K562 (cell line): ENCODE data around the gene TCFL5. TPM values are rescaled to one million over a fixed set of nuclear protein-coding genes. Genes with fewer than 3 reads are reported as not detected.

ENCODE experiments used
- CREB3 ChIP-seq: fragments of 450-650 bp; conservative IDR thresholded peaks from 2 replicates; pipeline ENCODE4 v1.6.1; 2016; ENCODE audit warnings: missing genetic modification characterization, low read depth, mild to moderate bottlenecking, missing compliant biosample characterization, moderate library complexity
- DACH1 ChIP-seq: fragments of 450-650 bp; IDR thresholded peaks from 2 replicates; pipeline ENCODE4 v1.6.1; 2018; ENCODE audit not compliant: partially characterized antibody
- DDX20 ChIP-seq: fragments of 450-650 bp; IDR thresholded peaks from 2 replicates; pipeline ENCODE4 v1.6.1; 2016; ENCODE audit warnings: missing genetic modification characterization, low read depth, mild to moderate bottlenecking, missing compliant biosample characterization, moderate library complexity
- ETV5 ChIP-seq: sonication (generic); formaldehyde crosslinking; IDR thresholded peaks from 2 replicates; pipeline ENCODE4 v1.4.0; 2020; ENCODE audit warnings: low read depth, mild to moderate bottlenecking, missing genetic modification reagents
- MEF2D ChIP-seq: conservative IDR thresholded peaks from 2 replicates; pipeline ENCODE4 v1.6.1; 2016; ENCODE audit warnings: low read depth, missing genetic modification characterization, missing compliant biosample characterization
- NCOR1 ChIP-seq: fragments of 450-650 bp; IDR thresholded peaks from 2 replicates; pipeline ENCODE4 v1.6.1; 2016; ENCODE audit warnings: mild to moderate bottlenecking, moderate library complexity
- NEUROD1 ChIP-seq: fragments of 150-350 bp; IDR thresholded peaks from 2 replicates; pipeline ENCODE4 v1.6.1; 2014; ENCODE audit warnings: borderline replicate concordance, low read length, low read depth; ENCODE audit not compliant: partially characterized antibody
- NR2F6 ChIP-seq: fragments of 450-650 bp; formaldehyde crosslinking; IDR thresholded peaks from 2 replicates; pipeline ENCODE4 v1.4.0; 2020; ENCODE audit warnings: mild to moderate bottlenecking
- PHF8 ChIP-seq: fragments of 200-600 bp; sonication (generic); IDR thresholded peaks from 2 replicates; pipeline ENCODE4 v1.6.1; 2012; ENCODE audit warnings: mixed run types, mild to moderate bottlenecking, inconsistent platforms, low read length, moderate library complexity, borderline replicate concordance
- PPARD ChIP-seq: fragments of 250-450 bp; sonication (Bioruptor Pico); IDR thresholded peaks from 2 replicates; pipeline ENCODE4 v1.8.0; 2022; ENCODE audit warnings: inconsistent platforms, mild to moderate bottlenecking, moderate library complexity
- RAD21 ChIP-seq, 2 experiments: fragments of 250-450 bp in 1 of 2; fragments of 450-650 bp in 1 of 2; sonication (Bioruptor Pico) in 1 of 2; formaldehyde crosslinking in 1 of 2; IDR thresholded peaks in 1 of 2; conservative IDR thresholded peaks in 1 of 2; 2 replicates each; pipeline versions ENCODE4 v1.4.0 to v1.8.0; 2020 to 2022; ENCODE audit warnings: mild to moderate bottlenecking in 2 of 2, moderate library complexity in 1 of 2
- SMARCC2 ChIP-seq: fragments of 450-650 bp; IDR thresholded peaks from 2 replicates; pipeline ENCODE4 v1.6.1; 2017; ENCODE audit warnings: antibody characterized with exemption, moderate library complexity, mild to moderate bottlenecking, low read depth
- SPI1 ChIP-seq: IDR thresholded peaks from 2 replicates; pipeline ENCODE4 v1.6.1; 2011; ENCODE audit warnings: low read depth, low read length, control low read depth, borderline replicate concordance
- SREBF2 ChIP-seq: sonication (generic); formaldehyde crosslinking; IDR thresholded peaks from 2 replicates; pipeline ENCODE4 v1.4.0; 2020; ENCODE audit warnings: mild to moderate bottlenecking, missing genetic modification reagents
- YY1 ChIP-seq, 3 experiments: IDR thresholded peaks; 2 replicates each; pipeline ENCODE4 v1.6.1; 2011; ENCODE audit warnings: low read length in 2 of 3, mild to moderate bottlenecking in 2 of 3, moderate library complexity in 2 of 3, borderline replicate concordance in 1 of 3, control low read depth in 1 of 3, low read depth in 1 of 3; ENCODE audit not compliant: insufficient read depth in 3 of 3, insufficient replicate concordance in 2 of 3, control insufficient read depth in 1 of 3, insufficient read length in 1 of 3; ENCODE audit errors: extremely low read depth in 1 of 3
- ZFX ChIP-seq: sonication (generic); formaldehyde crosslinking; IDR thresholded peaks from 2 replicates; pipeline ENCODE4 v1.8.0; 2022; ENCODE audit warnings: mild to moderate bottlenecking, missing genetic modification reagents, moderate library complexity
- ZKSCAN3 ChIP-seq: fragments of 250-450 bp; sonication (Bioruptor Pico); IDR thresholded peaks from 2 replicates; pipeline ENCODE4 v1.4.0; 2020
- ZNF134 ChIP-seq: fragments of 250-450 bp; sonication (Bioruptor Pico); conservative IDR thresholded peaks from 2 replicates; pipeline ENCODE4 v1.4.0; 2020
- ZNF232 ChIP-seq: sonication (generic); formaldehyde crosslinking; IDR thresholded peaks from 2 replicates; pipeline ENCODE4 v1.8.0; 2022; ENCODE audit warnings: mild to moderate bottlenecking, missing genetic modification reagents
- ZNF3 ChIP-seq: fragments of 250-450 bp; sonication (Bioruptor Pico); IDR thresholded peaks from 2 replicates; pipeline ENCODE4 v1.5.0; 2021; ENCODE audit warnings: mild to moderate bottlenecking, moderate library complexity
- ZNF347 ChIP-seq: fragments of 450-650 bp; formaldehyde crosslinking; IDR thresholded peaks from 2 replicates; pipeline ENCODE4 v1.4.0; 2020; ENCODE audit warnings: low read depth, mild to moderate bottlenecking, moderate library complexity
- ZNF436 ChIP-seq: fragments of 250-450, 450-650 bp; sonication (Bioruptor Pico); formaldehyde crosslinking; IDR thresholded peaks from 2 replicates; pipeline ENCODE4 v1.7.0; 2020; ENCODE audit warnings: mild to moderate bottlenecking
- ZNF444 ChIP-seq: fragments of 250-450 bp; sonication (Bioruptor Pico); IDR thresholded peaks from 2 replicates; pipeline ENCODE4 v1.4.0; 2020; ENCODE audit warnings: mild to moderate bottlenecking, moderate library complexity
- ZNF609 ChIP-seq: sonication (generic); formaldehyde crosslinking; IDR thresholded peaks from 2 replicates; pipeline ENCODE4 v1.8.1; 2023; ENCODE audit warnings: missing genetic modification reagents, mild to moderate bottlenecking, borderline replicate concordance
- polyA plus RNA-seq, 8 experiments: library from polyadenylated mRNA; depleted of rRNA in 4 of 8; stranded (reverse) in 5 of 8; unstranded in 3 of 8; fragments of >200 nt; fragmentation: Nextera tagmentation in 2 of 8; fragmentation: Illumina TruSeq in 1 of 8; extraction: Ambion mirVana in 2 of 8; extraction: Trizol in 1 of 8; gene quantifications; 2 replicates each; pipeline versions ENCODE4 v1.2.1 to v1.2.3, GENCODE V29; 2011 to 2014; ENCODE audit warnings: inconsistent platforms in 1 of 8, missing spikeins in 1 of 8
- total RNA-seq, 7 experiments: library from RNA; depleted of rRNA in 6 of 7; stranded (reverse); fragments of >200 nt in 6 of 7; fragmentation: Illumina TruSeq in 2 of 7; extraction: Trizol in 2 of 7; gene quantifications; 2 replicates each; pipeline versions ENCODE4 v1.2.1 to v1.2.3, GENCODE V29; 2011 to 2021; ENCODE audit warnings: low replicate concordance in 1 of 7

TCFL5 gene
- total and polyA plus RNA-seq, 9 of the 15 experiments (the other 6 are each of a cell fraction or from before 2014, with no cell fraction given) = 1.00 to 12.6 (median 9.1) TPM

GRCh38 chr20:62861726-62862336 lies at the start of gene TCFL5 (continued):
- TF ChIP-seq ZNF436 (CRISPR knock-in tag) (no peak), PPARD (CRISPR knock-in tag) (no peak), DACH1 (no peak), ETV5 (CRISPR knock-in tag) (no peak), ZNF609 (no peak), PHF8 (no peak; the same call in 1 of the 2 replicates), ZNF3 (CRISPR knock-in tag) (no peak), ZNF444 (CRISPR knock-in tag) (no peak), DDX20 (tag) (no peak), ZNF232 (no peak), NCOR1 (peak; percentile 10; the same call in 1 of the 2 replicates), CREB3 (tag) (peak; percentile 59; the same call in 1 of the 2 replicates), ZKSCAN3 (no peak), RAD21 (CRISPR knock-in tag; conservative IDR thresholded peaks at IDR 0.05 in 1 of 2, IDR thresholded peaks at IDR 0.05 in 1 of 2) (no peak), NEUROD1 (no peak), SPI1 (no peak), YY1 (IDR thresholded peaks at IDR 0.05; ENCODE audit: borderline replicate concordance in 1 of 3, control insufficient read depth in 1 of 3, extremely low read depth in 1 of 3, insufficient read depth in 3 of 3, insufficient read length in 1 of 3, insufficient replicate concordance in 2 of 3, low read depth in 1 of 3, low read length in 2 of 3) (no peak), ZNF134 (CRISPR knock-in tag) (no peak), SREBF2 (CRISPR knock-in tag) (no peak), NR2F6 (CRISPR knock-in tag) (no peak), ZNF347 (no peak), SMARCC2 (no peak), ZFX (CRISPR knock-in tag) (peak; percentile 68), MEF2D (tag) (no peak)
